K562 (cell line): ENCODE measurements around the gene GET3. TPM values are rescaled to one million over a fixed set of nuclear protein-coding genes. Genes with fewer than 3 reads are reported as not detected.

Source experiments
- ATAC-seq: fragments of 200-7000 bp; cut with Tn5 transposase; 3 replicates; pipeline ENCODE4 v1.9.1; 2020; ENCODE audit warnings: moderate library complexity
- BruUV-seq: library from RNA; stranded (reverse); fragments of 400-500 nt; replicated peaks from 2 replicates; lab custom pipeline; 2021; lab: Mats Ljungman, UMichigan
- CTCF ChIA-PET: fragments of 300-600 bp; formaldehyde crosslinking; extraction: SDS; loops from one replicate; lab custom pipeline; 2021; ENCODE audit warnings: low intra/inter-chr PET ratio; lab: Yijun Ruan, JAX
- POLR2A ChIA-PET: fragments of 300-600, 350-650 bp; sonication (Branson Sonifier 250); formaldehyde crosslinking; extraction: SDS; loops from one replicate; lab custom pipeline; 2021; ENCODE audit warnings: antibody characterized with exemption, inconsistent platforms; lab: Yijun Ruan, JAX
- DNase-seq, 4 experiments: peaks; one replicate each; pipeline versions ENCODE4 v3.0.0 to v3.0.0-alpha.2; 2011 to 2018; ENCODE audit warnings: low spot score in 3 of 4, mixed read lengths in 3 of 4; ENCODE audit errors: extremely low read depth in 1 of 4
- FAIRE-seq: peaks from 2 replicates; lab custom pipeline; 2011; peaks lifted over from hg19 to GRCh38; lab: Jason Lieb, UNC
- H2AFZ ChIP-seq: 2 replicates; pipeline ENCODE4 v1.6.0; 2011; ENCODE audit warnings: low read depth, low read length, control low read depth, inconsistent platforms
- H3K27ac ChIP-seq: fragments of 200-600 bp; 3 replicates; pipeline ENCODE4 v1.8.0; 2011; ENCODE audit warnings: low read depth, mild to moderate bottlenecking, control low read depth, inconsistent platforms, low read length, moderate library complexity, mixed read lengths; ENCODE audit errors: extremely low read depth
- H3K27me3 ChIP-seq, 2 experiments: fragments of 300-600 bp in 1 of 2; 2 replicates in 1 of 2; 3 replicates in 1 of 2; pipeline versions ENCODE4 v1.6.0 to v1.8.0; 2011; ENCODE audit warnings: inconsistent platforms in 2 of 2, low read length in 2 of 2, mild to moderate bottlenecking in 1 of 2, mixed read lengths in 1 of 2, moderate library complexity in 1 of 2; ENCODE audit not compliant: control insufficient read depth in 2 of 2, insufficient read depth in 2 of 2
- H3K36me3 ChIP-seq: fragments of 300-600 bp; 3 replicates; pipeline ENCODE4 v1.8.0; 2011; ENCODE audit warnings: mild to moderate bottlenecking, low read length, inconsistent platforms; ENCODE audit not compliant: control insufficient read depth, insufficient read depth
- H3K4me1 ChIP-seq, 2 experiments: fragments of 200-600 bp in 1 of 2; replicated peaks in 1 of 2; 2 replicates in 1 of 2; 3 replicates in 1 of 2; pipeline versions ENCODE4 v1.5.1 to v1.8.0; 2011; ENCODE audit warnings: inconsistent platforms in 2 of 2, low read length in 2 of 2, mild to moderate bottlenecking in 1 of 2, mixed read lengths in 1 of 2, moderate library complexity in 1 of 2; ENCODE audit not compliant: control insufficient read depth in 2 of 2, insufficient read depth in 2 of 2
- H3K4me2 ChIP-seq: 2 replicates; pipeline ENCODE4 v1.6.1; 2011; ENCODE audit warnings: low read length, control low read depth, inconsistent platforms, mixed read lengths; ENCODE audit not compliant: insufficient read depth
- H3K4me3 ChIP-seq: fragments of 200-600 bp; sonication (generic), shearing (Covaris generic); 2 replicates; pipeline ENCODE4 v1.5.1; 2016; ENCODE audit warnings: control low read depth, inconsistent platforms
- H3K79me2 ChIP-seq: fragments of 200-600 bp; 3 replicates; pipeline ENCODE4 v1.8.0; 2011; ENCODE audit warnings: low read length, inconsistent platforms; ENCODE audit not compliant: control insufficient read depth, insufficient read depth
- H3K9ac ChIP-seq, 2 experiments: 2 replicates each; pipeline versions ENCODE4 v1.6.0 to v1.6.1; 2011; ENCODE audit warnings: low read depth in 2 of 2, low read length in 2 of 2, control low read depth in 1 of 2, inconsistent platforms in 1 of 2, mild to moderate bottlenecking in 1 of 2, mixed read lengths in 1 of 2; ENCODE audit not compliant: insufficient read depth in 1 of 2
- H3K9me1 ChIP-seq: one replicate; pipeline ENCODE4 v1.6.0; 2011; ENCODE audit warnings: inconsistent platforms, mild to moderate bottlenecking, low read length, moderate library complexity; ENCODE audit not compliant: control insufficient read depth, insufficient read depth
- H3K9me3 ChIP-seq: replicated peaks from 2 replicates; pipeline ENCODE4 v1.5.1; 2011; ENCODE audit warnings: low read depth, low read length, inconsistent platforms; ENCODE audit not compliant: control insufficient read depth, insufficient read depth
- H4K20me1 ChIP-seq: replicated peaks from 2 replicates; pipeline ENCODE4 v1.6.1; 2011; ENCODE audit warnings: low read length, inconsistent platforms, mixed read lengths; ENCODE audit not compliant: control insufficient read depth, insufficient read depth
- DMBX1 ChIP-seq: fragments of 250-450 bp; sonication (Bioruptor Pico); IDR thresholded peaks from 2 replicates; pipeline ENCODE4 v1.8.0; 2022; ENCODE audit warnings: inconsistent platforms, mild to moderate bottlenecking, moderate library complexity, borderline replicate concordance
- FOXK2 ChIP-seq, 2 experiments: fragments of 450-650 bp; IDR thresholded peaks in 1 of 2; conservative IDR thresholded peaks in 1 of 2; 2 replicates each; pipeline ENCODE4 v1.6.1; 2016; ENCODE audit warnings: low read depth in 2 of 2, mild to moderate bottlenecking in 1 of 2
- HDAC1 ChIP-seq, 2 experiments: fragments of 450-650 bp; IDR thresholded peaks; 2 replicates each; pipeline ENCODE4 v1.6.1; 2016 to 2017; ENCODE audit warnings: inconsistent platforms in 1 of 2, mild to moderate bottlenecking in 1 of 2, moderate library complexity in 1 of 2
- MYC ChIP-seq, 2 experiments: fragments of 250-450 bp in 1 of 2; sonication (Bioruptor Pico) in 1 of 2; IDR thresholded peaks; 2 replicates each; pipeline versions ENCODE4 v1.5.1 to v1.6.1; 2012 to 2021; ENCODE audit warnings: low read depth in 2 of 2, borderline replicate concordance in 1 of 2, improper control_type of control experiment in 1 of 2, low read length in 1 of 2, mild to moderate bottlenecking in 1 of 2, moderate library complexity in 1 of 2
- SLC30A9 ChIP-seq: fragments of 250-450 bp; sonication (Bioruptor Pico); IDR thresholded peaks from 2 replicates; pipeline ENCODE4 v1.8.0; 2022; ENCODE audit warnings: mild to moderate bottlenecking, moderate library complexity
- UBTF ChIP-seq, 2 experiments: IDR thresholded peaks; 2 replicates each; pipeline ENCODE4 v1.6.1; 2012; ENCODE audit warnings: improper control_type of control experiment in 2 of 2, low read depth in 2 of 2, low read length in 2 of 2, borderline replicate concordance in 1 of 2
- ZC3H8 ChIP-seq: fragments of 450-650 bp; IDR thresholded peaks from 2 replicates; pipeline ENCODE4 v1.6.1; 2017
- WGBS: fragments of 100-300 bp; shearing (Covaris generic); methylation state at CpG from one replicate; pipeline ENCODE4 v1.1.6; 2016; ENCODE audit warnings: low coverage, mixed read lengths; ENCODE audit not compliant: insufficient coverage; ENCODE audit errors: missing lambda C conversion rate; 5-methylcytosine and 5-hydroxymethylcytosine counted together
- in situ Hi-C: fragments of 300-500 bp; cut with MboI; formaldehyde crosslinking; loops from 4 replicates; pipeline ENCODE4 v1.15.0; 2018; ENCODE audit warnings: inconsistent platforms, mixed read lengths
- intact Hi-C: fragments of 100-400 bp; cut with micrococcal nuclease; formaldehyde crosslinking; loops from 2 replicates; pipeline ENCODE4 v1.14.2; 2022
- polyA plus RNA-seq, 8 experiments: library from polyadenylated mRNA; depleted of rRNA in 4 of 8; stranded (reverse) in 5 of 8; unstranded in 3 of 8; fragments of >200 nt; fragmentation: Nextera tagmentation in 2 of 8; fragmentation: Illumina TruSeq in 1 of 8; extraction: Ambion mirVana in 2 of 8; extraction: Trizol in 1 of 8; gene quantifications; 2 replicates each; pipeline versions ENCODE4 v1.2.1 to v1.2.3, GENCODE V29; 2011 to 2014; ENCODE audit warnings: inconsistent platforms in 1 of 8, missing spikeins in 1 of 8
- total RNA-seq, 7 experiments: library from RNA; depleted of rRNA in 6 of 7; stranded (reverse); fragments of >200 nt in 6 of 7; fragmentation: Illumina TruSeq in 2 of 7; extraction: Trizol in 2 of 7; gene quantifications; 2 replicates each; pipeline versions ENCODE4 v1.2.1 to v1.2.3, GENCODE V29; 2011 to 2021; ENCODE audit warnings: low replicate concordance in 1 of 7
- TF ChIP-seq, protein P1 (sequence below), 3 experiments: fragments of 200-800 bp in 1 of 3; sonication (Bioruptor generic) in 1 of 3; sonication (generic) in 1 of 3; formaldehyde crosslinking in 1 of 3; IDR thresholded peaks; 2 replicates each; pipeline versions ENCODE4 v1.6.1 to v1.8.0; 2016 to 2022; ENCODE audit warnings: mild to moderate bottlenecking in 2 of 3, missing compliant biosample characterization in 2 of 3, missing genetic modification characterization in 2 of 3, missing genetic modification reagents in 1 of 3
- TF ChIP-seq, protein P2 (sequence below): fragments of 450-650 bp; formaldehyde crosslinking; IDR thresholded peaks from 2 replicates; pipeline ENCODE4 v1.4.0; 2020; ENCODE audit warnings: mild to moderate bottlenecking, moderate library complexity
- TF ChIP-seq, protein P3 (sequence below): fragments of 450-650 bp; IDR thresholded peaks from 2 replicates; pipeline ENCODE4 v1.6.1; 2017; ENCODE audit warnings: antibody characterized with exemption, mild to moderate bottlenecking

GET3 gene
- total and polyA plus RNA-seq, 9 of the 15 experiments (the other 6 are each of a cell fraction or from before 2014, with no cell fraction given): 8.3 to 83.5 (median 51.8) TPM

DNA sequence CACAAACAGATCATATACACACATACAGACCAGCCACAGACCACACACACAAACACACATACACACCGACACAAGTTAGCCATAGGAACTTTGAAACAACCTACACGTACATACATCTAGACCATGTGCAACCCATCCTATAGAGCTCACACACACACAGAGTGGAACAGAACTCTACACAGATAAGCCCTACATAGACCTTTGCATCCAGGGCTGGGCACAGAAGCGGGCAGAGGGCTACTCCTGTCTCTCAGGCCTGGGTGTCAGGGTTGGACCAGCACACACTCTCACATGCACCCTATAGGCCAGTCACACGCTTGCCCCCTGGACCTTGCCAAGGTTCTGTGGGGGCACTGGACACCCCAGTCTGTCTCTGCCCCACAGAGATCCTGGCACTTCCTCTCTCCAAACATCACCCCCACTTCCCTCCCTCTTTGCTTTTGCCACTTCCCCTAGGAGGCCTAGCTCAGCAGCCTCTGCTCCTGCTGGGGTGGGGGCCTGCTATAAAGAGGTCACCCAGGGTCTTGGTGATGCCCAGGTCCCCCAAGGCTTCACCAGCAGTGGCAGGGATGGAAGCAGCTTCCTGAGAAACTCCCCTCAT is 48.2 kb downstream of the GET3 start:
- Histone ChIP-seq H3K79me2 (peaks cover 5% of the 10 kb centered on the region; the same call in 2 of the 3 replicates), H3K27me3 (no peaks in the 10 kb centered on the region), H3K4me3 (no peak overlapping the region), H3K36me3 (no peaks in the 10 kb centered on the region), H3K27ac (peak overlapping the region; percentile 97), H4K20me1 (no peaks in the 10 kb centered on the region), H3K4me2 (peak overlapping the region; percentile 95; the same call in 1 of the 2 replicates), H3K4me1 (peaks cover 70 to 78% of the 10 kb centered on the region in 2 experiments), H3K9me3 (no peaks in the 10 kb centered on the region), H3K9ac (peak overlapping the region; percentile 73 to 79; a peak in 3 of 4 replicates), H3K9me1 (no peaks in the 10 kb centered on the region), H2AFZ (0 out of 2 replicates have a peak overlapping the region, but pooled peaks have one; percentile 10)
- BruUV-seq: no TSS peak
- ATAC-seq (no peak), FAIRE-seq (peak; percentile 49), DNase-seq (no peak)
- ChIA-PET POLR2A (no interaction called here), CTCF (no interaction called here)
- WGBS: 82% methylated on average over 4 of the region's 4 CpGs
- in situ Hi-C loops (no loop called here), intact Hi-C loops (no loop called here)
- TF ChIP-seq SLC30A9 (CRISPR knock-in tag) (no peak), MYC (IDR thresholded peaks at IDR 0.05; ENCODE audit: low read depth, low read length) (no peak), MYC (CRISPR knock-in tag; IDR thresholded peaks at IDR 0.05; ENCODE audit: borderline replicate concordance, low read depth) (no peak), UBTF (IDR thresholded peaks at IDR 0.05; ENCODE audit: borderline replicate concordance in 1 of 2, low read depth in 2 of 2, low read length in 2 of 2) (no peak), DMBX1 (CRISPR knock-in tag) (no peak), FOXK2 (conservative IDR thresholded peaks at IDR 0.05 in 1 of 2, IDR thresholded peaks at IDR 0.05 in 1 of 2; ENCODE audit: low read depth in 2 of 2) (0 out of 4 replicates have a peak, but pooled peaks of 1 of the 2 experiments have one; percentile 17), HDAC1 (IDR thresholded peaks at IDR 0.05) (0 out of 4 replicates have a peak, but pooled peaks of 1 of the 2 experiments have one; percentile 38), ZC3H8 (peak; percentile 6; the same call in 1 of the 2 replicates)
- TF ChIP-seq, protein P1, sequence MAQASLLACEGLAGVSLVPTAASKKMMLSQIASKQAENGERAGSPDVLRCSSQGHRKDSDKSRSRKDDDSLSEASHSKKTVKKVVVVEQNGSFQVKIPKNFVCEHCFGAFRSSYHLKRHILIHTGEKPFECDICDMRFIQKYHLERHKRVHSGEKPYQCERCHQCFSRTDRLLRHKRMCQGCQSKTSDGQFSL (CRISPR knock-in tag; IDR thresholded peaks at IDR 0.05): peak; percentile 72; the same call in 1 of the 2 replicates
- TF ChIP-seq, protein P1 (tag; IDR thresholded peaks at IDR 0.05): no peak
- TF ChIP-seq, protein P2, sequence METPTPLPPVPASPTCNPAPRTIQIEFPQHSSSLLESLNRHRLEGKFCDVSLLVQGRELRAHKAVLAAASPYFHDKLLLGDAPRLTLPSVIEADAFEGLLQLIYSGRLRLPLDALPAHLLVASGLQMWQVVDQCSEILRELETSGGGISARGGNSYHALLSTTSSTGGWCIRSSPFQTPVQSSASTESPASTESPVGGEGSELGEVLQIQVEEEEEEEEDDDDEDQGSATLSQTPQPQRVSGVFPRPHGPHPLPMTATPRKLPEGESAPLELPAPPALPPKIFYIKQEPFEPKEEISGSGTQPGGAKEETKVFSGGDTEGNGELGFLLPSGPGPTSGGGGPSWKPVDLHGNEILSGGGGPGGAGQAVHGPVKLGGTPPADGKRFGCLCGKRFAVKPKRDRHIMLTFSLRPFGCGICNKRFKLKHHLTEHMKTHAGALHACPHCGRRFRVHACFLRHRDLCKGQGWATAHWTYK (CRISPR knock-in tag): peak; percentile 15; the same call in 1 of the 2 replicates
- TF ChIP-seq, protein P3, sequence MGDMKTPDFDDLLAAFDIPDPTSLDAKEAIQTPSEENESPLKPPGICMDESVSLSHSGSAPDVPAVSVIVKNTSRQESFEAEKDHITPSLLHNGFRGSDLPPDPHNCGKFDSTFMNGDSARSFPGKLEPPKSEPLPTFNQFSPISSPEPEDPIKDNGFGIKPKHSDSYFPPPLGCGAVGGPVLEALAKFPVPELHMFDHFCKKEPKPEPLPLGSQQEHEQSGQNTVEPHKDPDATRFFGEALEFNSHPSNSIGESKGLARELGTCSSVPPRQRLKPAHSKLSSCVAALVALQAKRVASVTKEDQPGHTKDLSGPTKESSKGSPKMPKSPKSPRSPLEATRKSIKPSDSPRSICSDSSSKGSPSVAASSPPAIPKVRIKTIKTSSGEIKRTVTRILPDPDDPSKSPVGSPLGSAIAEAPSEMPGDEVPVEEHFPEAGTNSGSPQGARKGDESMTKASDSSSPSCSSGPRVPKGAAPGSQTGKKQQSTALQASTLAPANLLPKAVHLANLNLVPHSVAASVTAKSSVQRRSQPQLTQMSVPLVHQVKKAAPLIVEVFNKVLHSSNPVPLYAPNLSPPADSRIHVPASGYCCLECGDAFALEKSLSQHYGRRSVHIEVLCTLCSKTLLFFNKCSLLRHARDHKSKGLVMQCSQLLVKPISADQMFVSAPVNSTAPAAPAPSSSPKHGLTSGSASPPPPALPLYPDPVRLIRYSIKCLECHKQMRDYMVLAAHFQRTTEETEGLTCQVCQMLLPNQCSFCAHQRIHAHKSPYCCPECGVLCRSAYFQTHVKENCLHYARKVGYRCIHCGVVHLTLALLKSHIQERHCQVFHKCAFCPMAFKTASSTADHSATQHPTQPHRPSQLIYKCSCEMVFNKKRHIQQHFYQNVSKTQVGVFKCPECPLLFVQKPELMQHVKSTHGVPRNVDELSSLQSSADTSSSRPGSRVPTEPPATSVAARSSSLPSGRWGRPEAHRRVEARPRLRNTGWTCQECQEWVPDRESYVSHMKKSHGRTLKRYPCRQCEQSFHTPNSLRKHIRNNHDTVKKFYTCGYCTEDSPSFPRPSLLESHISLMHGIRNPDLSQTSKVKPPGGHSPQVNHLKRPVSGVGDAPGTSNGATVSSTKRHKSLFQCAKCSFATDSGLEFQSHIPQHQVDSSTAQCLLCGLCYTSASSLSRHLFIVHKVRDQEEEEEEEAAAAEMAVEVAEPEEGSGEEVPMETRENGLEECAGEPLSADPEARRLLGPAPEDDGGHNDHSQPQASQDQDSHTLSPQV: peak; percentile 22; the same call in 1 of the 2 replicates
